Neural cell (in vitro differentiated cells): Measurements from ENCODE around the gene HOXC10. TPM values are rescaled to one million over a fixed set of nuclear protein-coding genes. Genes with fewer than 3 reads are reported as not detected.

Source experiments
- H2AFZ ChIP-seq: fragments of 200-600, 300-800 bp; sonication (generic), shearing (Covaris generic); 2 replicates; pipeline ENCODE4 v1.6.0; 2014; ENCODE audit warnings: low read depth, mild to moderate bottlenecking, antibody characterized with exemption, low read length, moderate library complexity
- H3F3A ChIP-seq: fragments of 200-600 bp; shearing (Covaris generic); 2 replicates; pipeline ENCODE4 v1.6.1; 2016; ENCODE audit warnings: mild to moderate bottlenecking, moderate library complexity, mixed read lengths, antibody characterized with exemption, low read length; ENCODE audit not compliant: insufficient read depth, poor library complexity, severe bottlenecking
- H3K27ac ChIP-seq: fragments of 200-600, 300-800 bp; sonication (generic), shearing (Covaris generic); 2 replicates; pipeline ENCODE4 v1.5.1; 2014; ENCODE audit warnings: mild to moderate bottlenecking, low read length, moderate library complexity
- H3K27me3 ChIP-seq: fragments of 300-800, 200-600 bp; sonication (generic), shearing (Covaris generic); 2 replicates; pipeline ENCODE4 v1.6.0; 2014; ENCODE audit warnings: mild to moderate bottlenecking, low read depth, low read length, moderate library complexity; ENCODE audit not compliant: insufficient read depth
- H3K36me3 ChIP-seq: fragments of 300-800, 200-600 bp; sonication (generic), shearing (Covaris generic); 2 replicates; pipeline ENCODE4 v1.5.1; 2014; ENCODE audit warnings: mild to moderate bottlenecking, antibody characterized with exemption, low read length, moderate library complexity; ENCODE audit not compliant: insufficient read depth
- H3K4me2 ChIP-seq: fragments of 300-800, 200-600 bp; sonication (generic), shearing (Covaris generic); 2 replicates; pipeline ENCODE4 v1.6.0; 2014; ENCODE audit warnings: mild to moderate bottlenecking, low read length
- H3K4me3 ChIP-seq: fragments of 300-800, 200-600 bp; sonication (generic), shearing (Covaris generic); 2 replicates; pipeline ENCODE4 v1.5.1; 2014; ENCODE audit warnings: mild to moderate bottlenecking, low read length, moderate library complexity
- H3K79me2 ChIP-seq: fragments of 200-600 bp; shearing (Covaris generic); replicated peaks from 2 replicates; pipeline ENCODE4 v1.6.0; 2014; ENCODE audit warnings: mild to moderate bottlenecking, low read length, moderate library complexity; ENCODE audit not compliant: insufficient read depth
- H3K9ac ChIP-seq: fragments of 300-800, 200-600 bp; sonication (generic), shearing (Covaris generic); 2 replicates; pipeline ENCODE4 v1.6.1; 2016; ENCODE audit warnings: mild to moderate bottlenecking, low read length, mixed read lengths
- H3K9me2 ChIP-seq: fragments of 200-600 bp; shearing (Covaris generic); 2 replicates; pipeline ENCODE4 v1.6.1; 2016; ENCODE audit warnings: mild to moderate bottlenecking, low read length, mixed read lengths; ENCODE audit not compliant: insufficient read depth
- H3K9me3 ChIP-seq: fragments of 200-600, 300-800 bp; sonication (generic), shearing (Covaris generic); 2 replicates; pipeline ENCODE4 v1.6.1; 2016; ENCODE audit warnings: mild to moderate bottlenecking, mixed run types, low read length, moderate library complexity, mixed read lengths
- H4K20me1 ChIP-seq: fragments of 200-600 bp; shearing (Covaris generic); 2 replicates; pipeline ENCODE4 v1.6.1; 2016; ENCODE audit warnings: mild to moderate bottlenecking, mixed run types; ENCODE audit not compliant: insufficient read depth
- CTCF ChIP-seq: fragments of 450-650 bp; IDR thresholded peaks from 2 replicates; pipeline ENCODE4 v1.5.1; 2014; ENCODE audit warnings: antibody characterized with exemption, mild to moderate bottlenecking, moderate library complexity; ENCODE audit not compliant: poor library complexity, severe bottlenecking
- EP300 ChIP-seq: fragments of 450-650 bp; conservative IDR thresholded peaks from 2 replicates; pipeline ENCODE4 v1.6.1; 2014; ENCODE audit warnings: antibody characterized with exemption, mild to moderate bottlenecking, moderate library complexity; ENCODE audit not compliant: poor library complexity, severe bottlenecking
- EZH2 ChIP-seq: fragments of 200-600, 300-800 bp; shearing (Covaris generic), sonication (generic); IDR thresholded peaks from 2 replicates; pipeline ENCODE4 v1.6.1; 2014; ENCODE audit warnings: antibody characterized with exemption, low read length, borderline replicate concordance, mild to moderate bottlenecking; ENCODE audit not compliant: insufficient read depth, poor library complexity, severe bottlenecking
- MXI1 ChIP-seq: fragments of 450-650 bp; conservative IDR thresholded peaks from 2 replicates; pipeline ENCODE4 v1.6.1; 2014; ENCODE audit warnings: antibody characterized with exemption, mild to moderate bottlenecking; ENCODE audit not compliant: poor library complexity, severe bottlenecking
- POLR2AphosphoS5 ChIP-seq: IDR thresholded peaks from 2 replicates; pipeline ENCODE4 v1.6.1; 2012
- RAD21 ChIP-seq: fragments of 450-650 bp; conservative IDR thresholded peaks from 2 replicates; pipeline ENCODE4 v1.6.1; 2014; ENCODE audit warnings: antibody characterized with exemption, mild to moderate bottlenecking, moderate library complexity
- REST ChIP-seq: IDR thresholded peaks from 2 replicates; pipeline ENCODE4 v1.6.1; 2012; ENCODE audit warnings: borderline replicate concordance
- SMC3 ChIP-seq: fragments of 450-650 bp; conservative IDR thresholded peaks from 2 replicates; pipeline ENCODE4 v1.6.1; 2014; ENCODE audit warnings: antibody characterized with exemption, mild to moderate bottlenecking, moderate library complexity; ENCODE audit not compliant: poor library complexity
- TAF1 ChIP-seq: IDR thresholded peaks from 2 replicates; pipeline ENCODE4 v1.6.1; 2012; ENCODE audit warnings: low read depth
- polyA plus RNA-seq: library from polyadenylated mRNA; depleted of rRNA; stranded (reverse); fragments of >200 nt; gene quantifications from 2 replicates; pipeline ENCODE4 v1.2.3, GENCODE V29; 2014

The HOXC10 gene
- polyA plus RNA-seq, 1 donor from 2014 or later: not detected

- Histone ChIP-seq H3K9ac (no peak overlapping the region), H3K4me2 (no peak overlapping the region), H3K79me2 (no peaks in the 10 kb centered on the region), H2AFZ (no peak overlapping the region), H3K9me2 (no peaks in the 10 kb centered on the region), H3K27ac (no peak overlapping the region), H3K27me3 (peaks cover 100% of the 10 kb centered on the region), H3K36me3 (no peaks in the 10 kb centered on the region), H3F3A (no peaks in the 10 kb centered on the region), H3K4me3 (no peak overlapping the region), H3K9me3 (no peaks in the 10 kb centered on the region), H4K20me1 (no peaks in the 10 kb centered on the region)
- TF ChIP-seq SMC3: no peak
- no peak for TF ChIP-seq MXI1
- TF ChIP-seq POLR2AphosphoS5: no peak
- TF ChIP-seq EZH2: no peak
- no peak for TF ChIP-seq CTCF
- no peak for TF ChIP-seq TAF1
- no peak for TF ChIP-seq REST
- no peak for TF ChIP-seq RAD21
- no peak for TF ChIP-seq EP300
Measured at GRCh38 chr12:54036620-54037359, 51.8 kb downstream of the HOXC10 start.

GRCh38 chr12:54037360-54038283, 52.7 kb downstream of the HOXC10 start:
- peaks cover 99% of the 10 kb centered on the region for H3K27me3 ChIP-seq
- H3F3A ChIP-seq: no peaks in the 10 kb centered on the region
- no peak overlapping the region for H3K27ac ChIP-seq
- H4K20me1 ChIP-seq: no peaks in the 10 kb centered on the region
- H3K9me3 ChIP-seq: no peaks in the 10 kb centered on the region
- H3K79me2 ChIP-seq: no peaks in the 10 kb centered on the region
- no peaks in the 10 kb centered on the region for H3K9me2 ChIP-seq
- H3K4me3 ChIP-seq: no peak overlapping the region
- H3K9ac ChIP-seq: no peak overlapping the region
- TF ChIP-seq RAD21 (no peak), EP300 (no peak), POLR2AphosphoS5 (no peak), MXI1 (no peak)
- no peak overlapping the region for H3K4me2 ChIP-seq
- no peaks in the 10 kb centered on the region for H3K36me3 ChIP-seq
- no peak overlapping the region for H2AFZ ChIP-seq
